Measurements from ENCODE around the gene MAPK10. TPM values are rescaled to one million over a fixed set of nuclear protein-coding genes. Genes with fewer than 3 reads are reported as not detected.

Gene MAPK10
- polyA plus RNA-seq, 3 donors = 0.36 TPM; not detected in 2

DNA sequence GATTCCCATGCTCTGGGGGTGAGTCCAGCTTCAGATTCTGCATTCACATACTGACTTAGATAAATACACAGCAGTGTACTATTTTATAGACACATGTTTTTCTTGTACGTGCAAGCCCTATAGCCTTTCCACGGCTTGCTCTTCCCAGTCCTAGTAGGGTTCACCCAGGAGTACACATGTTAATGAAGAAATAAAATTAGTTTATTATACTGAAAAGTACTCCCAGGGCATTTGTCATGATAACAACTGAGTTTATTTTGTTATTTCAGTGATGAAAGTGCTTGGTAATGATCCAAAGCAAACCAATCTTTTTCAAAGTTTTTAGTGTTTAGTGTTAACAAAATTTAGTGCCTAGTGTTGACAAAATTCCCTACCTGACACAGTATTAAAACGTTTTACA, 21.3 kb downstream of the MAPK10 start:
- no CpG with 5 or more reads among the region's 3 CpGs for WGBS (ENCODE audit: insufficient coverage)
- Mint-ChIP-seq H3K9me3 (peaks cover 1 to 11% (median 3%) of the 10 kb centered on the region in 7 donors), H3K36me3 (no peaks in the 10 kb centered on the region), H3K4me1 (no peaks in the 10 kb centered on the region), H3K27ac (no peak overlapping the region), H3K27me3 (ENCODE audit: low read depth in 3 of 3) (peaks cover 0 to 3% (median 2%) of the 10 kb centered on the region in 3 donors), H3K4me3 (no peak overlapping the region)
- DNase-seq = no peak
- H3K9me3 ChIP-seq (replicated peaks in 1 of 2; ENCODE audit: control insufficient read depth in 1 of 2, insufficient read depth in 1 of 2, low read length in 2 of 2) = no peaks in the 10 kb centered on the region
- no peaks in the 10 kb centered on the region for H3K79me2 ChIP-seq (ENCODE audit: insufficient read depth, low read length)
- no peaks in the 10 kb centered on the region for H3K36me3 ChIP-seq (replicated peaks in 1 of 2; ENCODE audit: control insufficient read depth in 1 of 2, insufficient read depth in 2 of 2, low read length in 2 of 2)
- intact Hi-C loops (cut with micrococcal nuclease) = no loop called here
- H3K4me3 ChIP-seq (replicated peaks in 1 of 3; ENCODE audit: low read depth in 2 of 3, low read length in 3 of 3) = no peak overlapping the region
- H3K4me1 ChIP-seq (ENCODE audit: control insufficient read depth in 1 of 2, insufficient read depth in 2 of 2, low read length in 2 of 2) = no peaks in the 10 kb centered on the region
- no peaks in the 10 kb centered on the region for H3K27me3 ChIP-seq (ENCODE audit: control insufficient read depth in 2 of 2, insufficient read depth in 2 of 2, low read length in 2 of 2)
- no peak overlapping the region for H3K9ac ChIP-seq (ENCODE audit: insufficient read depth, low read length, poor library complexity, severe bottlenecking)
- TF ChIP-seq, protein P1, sequence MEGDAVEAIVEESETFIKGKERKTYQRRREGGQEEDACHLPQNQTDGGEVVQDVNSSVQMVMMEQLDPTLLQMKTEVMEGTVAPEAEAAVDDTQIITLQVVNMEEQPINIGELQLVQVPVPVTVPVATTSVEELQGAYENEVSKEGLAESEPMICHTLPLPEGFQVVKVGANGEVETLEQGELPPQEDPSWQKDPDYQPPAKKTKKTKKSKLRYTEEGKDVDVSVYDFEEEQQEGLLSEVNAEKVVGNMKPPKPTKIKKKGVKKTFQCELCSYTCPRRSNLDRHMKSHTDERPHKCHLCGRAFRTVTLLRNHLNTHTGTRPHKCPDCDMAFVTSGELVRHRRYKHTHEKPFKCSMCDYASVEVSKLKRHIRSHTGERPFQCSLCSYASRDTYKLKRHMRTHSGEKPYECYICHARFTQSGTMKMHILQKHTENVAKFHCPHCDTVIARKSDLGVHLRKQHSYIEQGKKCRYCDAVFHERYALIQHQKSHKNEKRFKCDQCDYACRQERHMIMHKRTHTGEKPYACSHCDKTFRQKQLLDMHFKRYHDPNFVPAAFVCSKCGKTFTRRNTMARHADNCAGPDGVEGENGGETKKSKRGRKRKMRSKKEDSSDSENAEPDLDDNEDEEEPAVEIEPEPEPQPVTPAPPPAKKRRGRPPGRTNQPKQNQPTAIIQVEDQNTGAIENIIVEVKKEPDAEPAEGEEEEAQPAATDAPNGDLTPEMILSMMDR (IDR thresholded peaks at IDR 0.05) = no peak
- no peak overlapping the region for H3K4me2 ChIP-seq (replicated peaks; ENCODE audit: extremely low read depth, low read length, poor library complexity, severe bottlenecking)
- H2AFZ ChIP-seq (ENCODE audit: insufficient read depth, low read depth, low read length, poor library complexity, severe bottlenecking) = no peak overlapping the region
- no peak overlapping the region for H3K27ac ChIP-seq (ENCODE audit: low read depth in 1 of 2, low read length in 2 of 2)
- H4K20me1 ChIP-seq (ENCODE audit: insufficient read depth, low read length) = no peaks in the 10 kb centered on the region

DNA sequence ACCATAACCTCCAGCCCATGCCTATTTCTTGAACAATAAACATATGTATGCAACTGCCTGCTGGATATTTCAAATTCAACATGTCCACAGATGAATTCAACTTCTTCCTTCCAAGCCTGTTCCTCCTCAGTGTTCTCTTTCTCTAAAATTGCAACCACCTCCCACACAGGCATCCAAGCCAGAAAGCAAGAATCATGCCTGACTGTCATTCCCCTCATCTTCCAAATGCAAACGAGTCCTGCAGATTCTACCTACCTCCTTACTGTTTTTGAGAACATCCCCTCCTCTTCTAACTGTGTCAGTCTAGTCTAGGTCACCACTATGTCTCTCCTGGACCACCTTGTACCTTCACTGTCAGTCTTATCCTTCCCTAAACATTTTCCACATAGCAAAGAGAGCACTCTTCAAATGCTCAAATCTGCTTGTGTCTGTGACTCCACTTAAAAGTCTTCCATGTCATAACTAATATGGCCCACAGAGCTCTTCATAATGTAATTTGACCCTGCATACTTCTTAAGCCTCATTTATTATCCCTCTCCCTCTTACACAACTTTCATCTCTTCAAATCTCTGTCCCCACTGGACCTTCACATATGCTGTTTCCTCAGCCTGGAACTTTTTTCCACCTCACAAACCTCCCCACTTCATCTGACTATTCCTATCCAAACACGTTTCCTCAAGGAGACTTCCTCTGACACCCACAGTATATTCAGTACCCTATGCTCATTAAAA, 25.7 kb downstream of the MAPK10 start:
- Mint-ChIP-seq H3K4me1 (peaks cover 2% of the 10 kb centered on the region), H3K36me3 (no peaks in the 10 kb centered on the region), H3K27ac (no peak overlapping the region), H3K27me3 (ENCODE audit: low read depth in 3 of 3) (peaks cover 0 to 3% (median 0%) of the 10 kb centered on the region in 3 donors), H3K4me3 (no peak overlapping the region), H3K9me3 (peaks cover 0 to 9% (median 2%) of the 10 kb centered on the region in 7 donors)
- Histone ChIP-seq H3K9ac (ENCODE audit: insufficient read depth, low read length, poor library complexity, severe bottlenecking) (no peak overlapping the region), H3K36me3 (replicated peaks in 1 of 2; ENCODE audit: control insufficient read depth in 1 of 2, insufficient read depth in 2 of 2, low read length in 2 of 2) (no peaks in the 10 kb centered on the region), H4K20me1 (ENCODE audit: insufficient read depth, low read length) (no peaks in the 10 kb centered on the region), H3K4me2 (replicated peaks; ENCODE audit: extremely low read depth, low read length, poor library complexity, severe bottlenecking) (no peak overlapping the region), H3K9me3 (replicated peaks in 1 of 2; ENCODE audit: control insufficient read depth in 1 of 2, insufficient read depth in 1 of 2, low read length in 2 of 2) (no peaks in the 10 kb centered on the region), H3K4me1 (ENCODE audit: control insufficient read depth in 1 of 2, insufficient read depth in 2 of 2, low read length in 2 of 2) (no peaks in the 10 kb centered on the region), H3K27me3 (ENCODE audit: control insufficient read depth in 2 of 2, insufficient read depth in 2 of 2, low read length in 2 of 2) (no peaks in the 10 kb centered on the region), H3K79me2 (ENCODE audit: insufficient read depth, low read length) (no peaks in the 10 kb centered on the region), H2AFZ (ENCODE audit: insufficient read depth, low read depth, low read length, poor library complexity, severe bottlenecking) (no peak overlapping the region), H3K27ac (ENCODE audit: low read depth in 1 of 2, low read length in 2 of 2) (no peak overlapping the region), H3K4me3 (replicated peaks in 1 of 3; ENCODE audit: low read depth in 2 of 3, low read length in 3 of 3) (no peak overlapping the region)
- 73% methylated on average over 1 of the region's 2 CpGs for WGBS (ENCODE audit: insufficient coverage)
- intact Hi-C loops (cut with micrococcal nuclease) = no loop called here
- no peak for DNase-seq
- TF ChIP-seq, protein P1 (IDR thresholded peaks at IDR 0.05) = no peak
